Psoas muscle (tissue), 8 donors: Measurements from ENCODE around the gene CUTC. TPM values are rescaled to one million over a fixed set of nuclear protein-coding genes. Genes with fewer than 3 reads are reported as not detected.

Experiments used
- ATAC-seq, 4 donors: fragments of 200-7000 bp; cut with Tn5 transposase; one replicate each; pipeline ENCODE4 v1.9.1; 2020; ENCODE audit warnings: moderate library complexity in 3 of 4, mild to moderate bottlenecking in 2 of 4
- DNase-seq, 2 donors: peaks; one replicate each; pipeline ENCODE4 v3.0.0-alpha.2; 2020
- H3K27ac ChIP-seq: fragments of 200-600 bp; one replicate; pipeline ENCODE4 v1.8.0; 2022
- H3K27me3 ChIP-seq, 3 donors: fragments of 200-600 bp in 1 of 3; one replicate each; pipeline versions ENCODE4 v1.6.1 to v1.8.0; 2013 to 2022; ENCODE audit warnings: low read length in 2 of 3, mild to moderate bottlenecking in 2 of 3, moderate library complexity in 1 of 3; ENCODE audit not compliant: insufficient read depth in 3 of 3
- H3K36me3 ChIP-seq, 2 donors: fragments of 200-600 bp in 1 of 2; one replicate each; pipeline versions ENCODE4 v1.6.1 to v1.8.0; 2013 to 2022; ENCODE audit warnings: low read depth in 1 of 2, mild to moderate bottlenecking in 1 of 2, moderate library complexity in 1 of 2; ENCODE audit not compliant: insufficient read depth in 1 of 2
- H3K4me1 ChIP-seq: fragments of 200-600 bp; one replicate; pipeline ENCODE4 v1.8.0; 2022
- H3K4me3 ChIP-seq: fragments of 200-600 bp; one replicate; pipeline ENCODE4 v1.8.0; 2022; ENCODE audit warnings: mild to moderate bottlenecking
- H3K9me3 ChIP-seq: fragments of 200-600 bp; one replicate; pipeline ENCODE4 v1.8.0; 2022
- WGBS, 3 donors: extraction: QIAGEN DNeasy Blood & Tissue Kit; methylation state at CpG; one replicate each; pipeline versions ENCODE4 v1.1.6 to v1.1.7; 2013; 5-methylcytosine and 5-hydroxymethylcytosine counted together
- intact Hi-C, 2 donors: fragments of 100-400 bp; cut with DNase I; formaldehyde crosslinking; loops; one replicate each; pipeline versions ENCODE4 v1.11.0 to v1.14.2; 2022
- polyA plus RNA-seq, 3 donors: library from polyadenylated mRNA; stranded (reverse); fragments of 200-250 nt; gene quantifications; one replicate each; pipeline ENCODE4 v1.2.3, GENCODE V29; 2013
- total RNA-seq, 4 donors: library from RNA; stranded (reverse); fragmentation: NEBNext Ultra II Directional in 2 of 4; extraction: Animal tissue kit (Norgen Biotek cat#: 25700) in 2 of 4; gene quantifications; one replicate each; pipeline versions ENCODE4 v1.2.1 to v1.2.4, GENCODE V29; 2021 to 2023
- TF ChIP-seq, protein P1 (sequence below): fragments of 200-600 bp; IDR thresholded peaks from one replicate; pipeline ENCODE4 v1.8.0; 2022; ENCODE audit warnings: antibody characterized with exemption
- donor health status: healthy with polysubstance abuse.
- donor health status: DM: no; HTN: no; CAD: no; lungs with moderate emphysema.
- donor health status: Bipolar disorder and iron deficiency.
- donor health status: healthy.
- donor health status: DM: yes; HTN: yes; CAD: no.
- donor health status: DM: no; HTN: no; CAD: no.
- donor health status: DM: no; HTN: no; CAD: no.
- donor health status: DM: yes; HTN: yes; CAD: no.

The CUTC gene
- total and polyA plus RNA-seq, 7 donors, result 52.8 to 179 (median 132) TPM

DNA sequence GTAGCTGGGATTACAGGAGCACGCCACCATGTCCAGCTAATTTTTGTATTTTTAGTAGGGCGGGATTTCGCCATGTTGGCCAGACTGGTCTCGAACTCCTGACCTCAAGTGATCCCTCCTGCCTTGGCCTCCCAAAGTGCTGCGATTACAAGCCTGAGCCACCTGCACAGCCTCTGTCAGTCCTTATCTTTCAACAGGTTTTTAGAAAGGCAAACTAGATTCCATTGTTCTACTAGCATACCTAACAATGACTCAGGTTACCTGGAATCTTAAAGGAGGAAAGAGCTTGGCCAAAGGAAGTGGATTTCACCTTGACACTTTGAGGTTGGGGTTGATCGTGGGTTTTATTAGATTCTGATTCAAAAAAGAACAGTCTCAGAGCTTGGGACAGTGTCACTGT lies 53.6 kb downstream of the CUTC start:
- TF ChIP-seq, protein P1, sequence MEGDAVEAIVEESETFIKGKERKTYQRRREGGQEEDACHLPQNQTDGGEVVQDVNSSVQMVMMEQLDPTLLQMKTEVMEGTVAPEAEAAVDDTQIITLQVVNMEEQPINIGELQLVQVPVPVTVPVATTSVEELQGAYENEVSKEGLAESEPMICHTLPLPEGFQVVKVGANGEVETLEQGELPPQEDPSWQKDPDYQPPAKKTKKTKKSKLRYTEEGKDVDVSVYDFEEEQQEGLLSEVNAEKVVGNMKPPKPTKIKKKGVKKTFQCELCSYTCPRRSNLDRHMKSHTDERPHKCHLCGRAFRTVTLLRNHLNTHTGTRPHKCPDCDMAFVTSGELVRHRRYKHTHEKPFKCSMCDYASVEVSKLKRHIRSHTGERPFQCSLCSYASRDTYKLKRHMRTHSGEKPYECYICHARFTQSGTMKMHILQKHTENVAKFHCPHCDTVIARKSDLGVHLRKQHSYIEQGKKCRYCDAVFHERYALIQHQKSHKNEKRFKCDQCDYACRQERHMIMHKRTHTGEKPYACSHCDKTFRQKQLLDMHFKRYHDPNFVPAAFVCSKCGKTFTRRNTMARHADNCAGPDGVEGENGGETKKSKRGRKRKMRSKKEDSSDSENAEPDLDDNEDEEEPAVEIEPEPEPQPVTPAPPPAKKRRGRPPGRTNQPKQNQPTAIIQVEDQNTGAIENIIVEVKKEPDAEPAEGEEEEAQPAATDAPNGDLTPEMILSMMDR, result no peak
- DNase-seq (no peak), ATAC-seq (no peak)
- no peaks in the 10 kb centered on the region for H3K9me3 ChIP-seq
- no peak overlapping the region for H3K4me3 ChIP-seq
- 81 to 95% (median 89%) methylated on average over 6 of the region's 6 CpGs for WGBS, 3 donors
- intact Hi-C loops, result no loop called here
- no peaks in the 10 kb centered on the region for H3K27me3 ChIP-seq
- no peaks in the 10 kb centered on the region for H3K36me3 ChIP-seq
- H3K27ac ChIP-seq, result no peak overlapping the region
- peaks cover 8% of the 10 kb centered on the region for H3K4me1 ChIP-seq

DNA sequence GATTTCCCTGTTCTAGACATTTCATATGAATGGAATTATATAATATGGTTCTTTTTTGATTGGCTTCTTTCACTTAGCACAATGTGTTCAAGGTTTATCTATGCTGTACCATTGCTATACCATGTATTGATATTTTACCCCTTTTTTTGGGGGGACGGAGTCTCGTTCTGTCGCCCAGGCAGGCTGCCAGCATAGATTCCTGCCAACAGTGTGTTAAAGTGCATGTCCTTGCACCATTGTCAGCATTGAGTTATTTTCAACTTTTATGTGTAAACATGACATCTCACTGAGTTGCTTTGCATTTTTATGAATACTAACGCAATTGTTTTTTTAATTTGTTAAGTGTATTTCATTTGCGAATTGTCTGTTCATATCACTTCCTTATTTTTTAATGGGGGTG lies 55.3 kb downstream of the CUTC start:
- Histone ChIP-seq H3K36me3 (peaks cover 0 to 7% of the 10 kb centered on the region in 2 donors), H3K4me1 (peaks cover 8% of the 10 kb centered on the region), H3K9me3 (no peaks in the 10 kb centered on the region), H3K4me3 (no peak overlapping the region), H3K27me3 (no peaks in the 10 kb centered on the region), H3K27ac (no peak overlapping the region)
- TF ChIP-seq, protein P1, result no peak
- DNase-seq (no peak), ATAC-seq (no peak)
- 68 to 93% (median 85%) methylated on average over 5 of the region's 5 CpGs for WGBS, 3 donors
- intact Hi-C loops, result no loop called here

DNA sequence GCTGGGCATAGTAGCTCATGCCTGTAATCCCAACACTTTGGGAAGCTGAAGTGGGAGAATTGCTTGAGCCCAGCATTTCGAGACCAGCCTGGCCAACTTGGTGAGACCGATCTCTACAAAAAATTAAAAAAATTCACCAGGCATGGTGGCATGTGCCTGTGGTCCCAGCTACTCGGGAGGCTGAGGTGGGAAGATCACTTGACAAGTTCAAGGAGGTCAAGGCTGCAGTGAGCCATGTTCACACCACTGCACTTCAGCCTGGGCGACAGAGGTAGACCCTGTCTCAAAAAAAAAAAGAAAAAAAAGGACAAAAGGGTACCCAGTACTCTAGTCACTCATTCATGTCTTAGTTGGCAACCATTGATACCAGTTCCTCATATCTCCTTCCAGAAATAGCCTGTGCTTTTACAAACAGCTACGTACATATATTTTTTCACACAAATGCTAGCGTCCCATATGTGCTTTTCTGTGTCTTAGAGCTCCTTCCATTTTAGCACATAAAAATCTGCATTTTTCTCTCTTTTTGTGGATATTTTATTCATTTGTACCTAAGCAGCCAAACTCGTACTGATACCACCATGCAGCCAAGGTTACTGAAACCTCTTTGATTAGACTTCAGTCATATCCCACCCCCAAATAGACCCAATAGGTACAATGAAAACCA lies 55.9 kb downstream of the CUTC start:
- WGBS, 3 donors, result 72 to 91% (median 76%) methylated on average over 7 of the region's 7 CpGs
- TF ChIP-seq, protein P1, result no peak
- no peak for DNase-seq
- Histone ChIP-seq H3K4me1 (peaks cover 8% of the 10 kb centered on the region), H3K9me3 (no peaks in the 10 kb centered on the region), H3K27ac (no peak overlapping the region), H3K36me3 (peaks cover 0 to 13% of the 10 kb centered on the region in 2 donors), H3K27me3 (no peaks in the 10 kb centered on the region), H3K4me3 (no peak overlapping the region)
- ATAC-seq, result peak in 1 of 4 donors; percentile 4
- intact Hi-C loops, result no loop called here

DNA sequence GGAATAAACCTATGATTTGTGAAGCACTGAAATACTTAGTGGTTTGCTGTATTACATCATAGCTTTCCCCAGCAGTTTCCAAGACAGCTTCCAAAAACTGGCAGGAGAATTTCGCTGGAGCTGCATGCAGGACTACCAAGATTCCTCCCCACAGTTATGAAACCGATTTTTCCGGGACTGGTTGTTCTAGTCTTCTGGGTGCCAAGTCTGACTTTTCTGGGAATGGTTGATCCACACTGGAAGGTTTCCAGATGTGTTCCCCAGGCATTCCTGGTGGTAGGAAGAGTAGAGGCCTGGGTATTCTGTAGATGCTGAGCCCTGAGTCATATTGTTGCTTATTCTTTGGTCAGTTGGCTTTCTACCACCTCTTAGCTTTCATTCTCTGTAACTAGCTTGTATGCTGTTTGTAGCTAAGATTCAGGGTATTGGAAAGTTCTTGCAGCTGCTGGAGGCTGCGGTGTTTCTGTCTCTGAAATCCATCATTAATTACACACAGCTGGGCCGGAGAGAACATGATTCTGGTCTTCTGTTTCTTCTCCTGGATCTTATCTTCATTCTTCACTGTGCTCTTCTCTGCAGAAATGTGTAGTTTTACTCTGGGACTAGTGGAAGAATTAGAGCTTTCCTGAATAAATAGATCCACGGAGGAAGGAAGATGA lies 56.7 kb downstream of the CUTC start:
- no peak overlapping the region for H3K27ac ChIP-seq
- H3K4me1 ChIP-seq, result peaks cover 8% of the 10 kb centered on the region
- peak in 1 of 2 donors; percentile 32 for DNase-seq
- TF ChIP-seq, protein P1, result no peak
- no peak overlapping the region for H3K4me3 ChIP-seq
- 45 to 53% (median 50%) methylated on average over 6 of the region's 6 CpGs for WGBS, 3 donors
- peaks cover 0 to 21% of the 10 kb centered on the region in 2 donors for H3K36me3 ChIP-seq
- intact Hi-C loops, result no loop called here
- peak; percentile 39 to 81 (median 78) for ATAC-seq
- no peaks in the 10 kb centered on the region for H3K27me3 ChIP-seq
- no peaks in the 10 kb centered on the region for H3K9me3 ChIP-seq
